Activated naive CD8-positive, alpha-beta T cell treated with anti-CD3 and anti-CD28 coated beads, Interleukin-2, amount 50 U/mL, for 16 hours (primary cell): ENCODE measurements around the gene IGSF21.
"Not testable (repeated sequence)": the region's sequence is repeated elsewhere in the genome, so short reads cannot be mapped to it uniquely, and the experiment has no call there.

Experiments
- DNase-seq: peaks from one replicate; pipeline ENCODE4 v3.0.0-alpha.2; 2020; ENCODE audit warnings: low read depth, low spot score

The IGSF21 gene

DNA sequence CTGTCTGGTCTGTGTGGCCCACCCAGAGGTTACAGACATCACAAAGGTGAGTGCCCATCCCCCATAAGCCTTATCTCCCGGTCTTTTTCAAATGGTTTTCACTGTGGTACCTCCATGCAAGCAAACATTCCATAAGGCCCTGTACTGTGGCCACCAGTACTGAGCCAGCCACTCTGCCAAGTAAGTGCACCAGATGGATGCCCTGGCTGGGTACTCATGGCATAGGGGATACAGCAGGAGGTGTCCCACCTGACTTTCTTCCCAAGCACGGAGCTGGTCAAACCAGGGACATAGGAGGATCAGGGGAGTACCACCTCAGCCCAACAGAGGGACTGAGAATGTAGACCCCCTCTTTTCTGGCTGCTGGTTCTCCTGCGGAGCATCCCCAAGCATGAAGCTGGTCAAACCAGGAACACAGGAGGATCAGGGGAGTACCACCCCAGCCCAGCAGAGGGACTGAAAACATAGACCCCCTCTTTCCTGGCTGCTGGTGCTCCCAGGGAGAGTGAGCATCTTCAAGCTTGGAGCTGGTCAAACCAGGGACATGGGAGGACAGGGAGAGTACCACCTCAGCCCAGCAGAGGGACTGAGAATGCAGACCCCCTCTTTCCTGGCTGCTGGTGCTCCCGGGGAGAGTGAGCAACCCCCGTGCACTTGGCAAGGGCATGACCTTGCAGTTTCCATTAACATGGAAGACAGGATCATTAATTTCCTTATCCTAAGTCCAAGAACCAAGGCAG is 291.4 kb downstream of the IGSF21 start:
- no peak for DNase-seq

DNA sequence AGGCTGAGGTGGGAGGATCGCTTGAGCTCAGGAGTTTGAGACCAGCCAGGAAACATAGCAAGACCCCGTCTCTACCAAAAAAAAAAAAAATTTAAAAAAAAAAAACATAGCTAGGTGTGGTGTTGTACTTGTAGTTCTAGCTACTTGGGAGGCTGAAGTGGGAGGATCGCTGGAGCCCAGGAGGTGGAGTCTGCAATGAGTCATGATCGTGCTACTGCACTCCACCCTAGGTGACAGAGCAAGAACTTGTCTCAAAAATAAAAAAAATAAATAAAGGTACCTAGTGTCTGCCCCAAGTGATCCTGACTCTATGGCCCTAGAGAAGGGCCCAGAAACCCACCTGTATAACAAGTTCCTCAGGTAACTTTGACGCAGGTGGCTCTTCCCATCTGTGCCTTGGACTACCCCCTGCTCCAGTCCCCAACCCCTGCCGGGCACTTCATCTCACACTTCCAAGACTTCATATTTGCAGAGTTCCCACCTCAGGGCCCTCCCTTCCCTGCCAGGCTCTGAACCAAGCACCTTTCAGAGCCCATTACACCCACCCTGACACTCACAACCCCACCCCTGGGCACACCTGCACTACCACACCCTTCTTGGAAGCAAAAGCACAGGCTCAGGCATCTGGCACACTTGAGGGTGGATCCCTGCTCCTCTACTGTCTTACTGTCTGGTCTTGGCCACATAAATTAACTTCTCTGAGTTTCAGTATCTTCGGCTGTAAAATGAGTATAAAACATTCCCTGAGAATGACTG is 292.9 kb downstream of the IGSF21 start:
- DNase-seq = no peak

GRCh38 chr1:18401921-18402320 is 294.3 kb downstream of the IGSF21 start:
- DNase-seq = no peak

DNA sequence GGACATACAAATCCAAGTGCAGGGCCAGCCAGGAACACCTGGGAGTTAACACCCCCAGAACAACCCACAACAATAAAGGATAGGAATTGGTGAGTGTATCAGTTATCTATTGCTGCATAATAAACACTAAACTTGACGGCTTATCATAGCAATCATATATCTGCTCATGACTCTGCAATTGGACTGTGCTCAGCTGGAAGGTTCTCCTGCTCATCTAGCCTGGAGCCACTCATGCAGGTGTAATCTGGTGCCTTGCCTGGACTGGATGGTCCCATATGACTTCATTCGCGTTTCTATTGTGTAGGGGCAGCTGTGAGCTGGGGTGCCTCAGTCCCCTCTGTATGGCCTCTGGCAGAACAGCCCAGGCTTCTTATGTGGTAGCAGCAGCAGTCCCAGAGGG is 296.9 kb downstream of the IGSF21 start:
- DNase-seq = no peak

GRCh38 chr1:18407166-18408045 is 299.8 kb downstream of the IGSF21 start:
- no peak for DNase-seq

GRCh38 chr1:18408656-18409370 is 301.2 kb downstream of the IGSF21 start:
- DNase-seq = no peak

- DNase-seq = no peak
Observed at GRCh38 chr1:18409609-18410237, 302.1 kb downstream of the IGSF21 start.

GRCh38 chr1:18410407-18410806 is 302.8 kb downstream of the IGSF21 start:
- DNase-seq = no peak

DNA sequence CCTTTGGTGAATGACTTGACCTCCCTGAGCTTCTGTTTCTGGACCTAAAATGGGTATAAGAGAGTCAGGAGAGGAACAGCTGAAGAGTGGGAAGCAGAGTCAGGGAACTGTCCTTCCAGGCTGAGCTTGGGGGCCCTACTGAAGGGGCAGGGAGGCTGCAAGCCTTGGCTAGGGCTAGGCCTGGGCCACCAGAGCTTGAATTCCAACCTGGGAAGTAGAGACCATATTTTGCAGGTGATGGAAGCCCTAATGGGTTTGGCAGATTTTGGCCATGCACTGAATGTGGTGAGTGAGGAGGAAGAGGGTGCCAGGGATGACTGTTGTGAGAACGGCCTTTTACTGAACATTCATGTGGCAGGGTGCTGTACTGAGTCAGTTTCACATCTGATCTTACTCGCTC is 303.7 kb downstream of the IGSF21 start:
- DNase-seq = no peak

DNA sequence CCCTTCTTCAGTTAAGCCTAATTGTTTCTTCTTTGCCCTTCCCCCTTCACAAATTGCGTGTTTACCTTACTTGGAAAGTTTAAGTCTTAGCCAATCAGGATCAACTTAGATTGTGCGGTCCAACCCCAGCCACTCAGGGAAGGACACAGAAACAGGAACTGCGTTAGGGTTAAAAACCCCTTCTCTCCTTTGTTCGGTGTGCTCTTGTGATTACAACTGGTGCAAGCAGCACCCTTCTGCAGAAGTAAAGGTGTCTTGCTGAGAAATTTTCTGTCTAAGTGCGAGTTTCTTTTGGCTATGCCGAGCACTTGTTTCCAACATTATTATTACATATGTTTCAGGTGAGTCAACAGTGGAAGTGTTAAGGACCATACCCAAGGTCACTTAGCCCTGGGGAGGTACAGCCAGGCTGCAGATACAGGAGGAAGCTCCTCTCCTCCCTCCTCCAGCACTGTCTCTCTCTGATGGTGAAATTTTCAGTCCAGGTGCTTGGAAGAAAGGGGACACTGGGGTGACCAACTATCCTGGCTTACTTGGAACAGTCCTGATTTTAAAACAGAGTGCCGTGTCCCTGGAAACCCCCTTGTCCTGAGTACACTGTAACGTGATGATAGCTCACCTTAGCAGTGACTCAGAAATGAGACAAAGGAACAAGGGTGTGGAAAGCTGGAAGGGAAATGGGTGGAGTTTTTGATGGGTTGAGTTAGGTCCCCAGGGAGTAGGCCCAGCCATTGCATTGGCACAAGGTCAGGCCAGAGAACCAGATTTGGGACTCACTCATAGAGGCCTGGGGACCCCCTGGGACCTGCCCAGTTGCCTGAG is 304.4 kb downstream of the IGSF21 start:
- no peak for DNase-seq

DNA sequence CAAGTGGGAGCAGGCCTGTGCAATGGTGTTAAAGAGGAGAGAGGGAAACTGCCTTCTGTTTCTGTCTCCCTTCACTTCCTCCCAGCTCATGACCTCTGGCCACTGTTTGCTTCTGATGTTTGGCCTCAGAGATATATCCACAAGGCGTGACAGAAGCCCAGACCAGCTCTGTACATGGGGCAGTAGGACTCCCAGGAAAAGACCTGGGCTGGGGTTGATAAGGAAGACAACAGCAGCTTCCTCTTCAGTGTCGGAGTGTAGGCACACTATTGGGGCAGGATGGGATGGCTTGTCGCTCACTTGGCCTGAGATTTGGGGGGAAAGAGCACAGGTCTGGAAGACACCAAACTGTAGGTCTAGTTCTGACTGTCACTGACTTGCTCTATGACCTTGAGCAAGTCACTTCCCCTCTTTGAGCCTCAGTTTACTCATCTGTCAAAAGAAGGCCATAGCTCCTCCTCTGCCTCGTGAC is 305.3 kb downstream of the IGSF21 start:
- DNase-seq = no peak

DNA sequence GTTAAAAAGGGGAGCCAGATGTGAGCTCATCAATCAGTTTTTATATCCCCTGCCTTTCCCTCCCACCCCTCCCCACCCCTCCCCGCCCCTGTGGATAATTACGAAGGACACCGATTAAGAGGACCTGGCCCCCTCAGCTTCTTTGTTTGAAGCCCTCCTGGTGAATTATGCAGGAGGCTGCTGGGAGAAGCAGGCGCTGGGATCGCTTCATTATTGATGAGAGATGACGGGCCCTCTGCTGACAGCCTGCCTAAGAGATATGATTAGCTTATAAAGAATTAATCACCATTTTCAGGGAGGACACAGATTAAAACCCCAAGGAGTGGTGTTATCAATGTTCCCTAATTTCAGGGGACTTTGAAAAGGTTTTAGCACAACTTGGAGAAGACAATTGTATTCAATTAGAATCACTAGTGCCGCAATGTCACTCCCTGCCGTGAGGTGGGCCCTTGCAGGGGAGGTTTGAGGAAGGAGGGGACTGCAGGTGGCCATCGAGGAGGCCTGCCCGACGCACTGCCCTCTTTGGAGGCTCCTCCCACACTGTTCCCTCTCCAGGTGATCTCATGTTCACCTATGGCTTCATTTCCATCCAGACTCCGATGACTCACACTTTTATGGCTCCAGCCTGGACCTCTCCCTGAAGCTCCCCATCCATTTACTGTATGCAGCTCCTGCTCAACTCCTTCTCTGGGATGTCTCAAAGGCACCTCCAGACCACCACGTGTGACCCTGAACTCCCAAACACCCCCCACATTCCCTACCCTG is 306.1 kb downstream of the IGSF21 start:
- no peak for DNase-seq

GRCh38 chr1:18414321-18414720 is 306.7 kb downstream of the IGSF21 start:
- DNase-seq = no peak

- DNase-seq = no peak
Observed at GRCh38 chr1:18414872-18415447, 307.4 kb downstream of the IGSF21 start.

- DNase-seq = no peak
Observed at GRCh38 chr1:18415448-18416027, 307.9 kb downstream of the IGSF21 start.

- not testable (repeated sequence) for DNase-seq
Observed at GRCh38 chr1:18416126-18416525, 308.5 kb downstream of the IGSF21 start.

DNA sequence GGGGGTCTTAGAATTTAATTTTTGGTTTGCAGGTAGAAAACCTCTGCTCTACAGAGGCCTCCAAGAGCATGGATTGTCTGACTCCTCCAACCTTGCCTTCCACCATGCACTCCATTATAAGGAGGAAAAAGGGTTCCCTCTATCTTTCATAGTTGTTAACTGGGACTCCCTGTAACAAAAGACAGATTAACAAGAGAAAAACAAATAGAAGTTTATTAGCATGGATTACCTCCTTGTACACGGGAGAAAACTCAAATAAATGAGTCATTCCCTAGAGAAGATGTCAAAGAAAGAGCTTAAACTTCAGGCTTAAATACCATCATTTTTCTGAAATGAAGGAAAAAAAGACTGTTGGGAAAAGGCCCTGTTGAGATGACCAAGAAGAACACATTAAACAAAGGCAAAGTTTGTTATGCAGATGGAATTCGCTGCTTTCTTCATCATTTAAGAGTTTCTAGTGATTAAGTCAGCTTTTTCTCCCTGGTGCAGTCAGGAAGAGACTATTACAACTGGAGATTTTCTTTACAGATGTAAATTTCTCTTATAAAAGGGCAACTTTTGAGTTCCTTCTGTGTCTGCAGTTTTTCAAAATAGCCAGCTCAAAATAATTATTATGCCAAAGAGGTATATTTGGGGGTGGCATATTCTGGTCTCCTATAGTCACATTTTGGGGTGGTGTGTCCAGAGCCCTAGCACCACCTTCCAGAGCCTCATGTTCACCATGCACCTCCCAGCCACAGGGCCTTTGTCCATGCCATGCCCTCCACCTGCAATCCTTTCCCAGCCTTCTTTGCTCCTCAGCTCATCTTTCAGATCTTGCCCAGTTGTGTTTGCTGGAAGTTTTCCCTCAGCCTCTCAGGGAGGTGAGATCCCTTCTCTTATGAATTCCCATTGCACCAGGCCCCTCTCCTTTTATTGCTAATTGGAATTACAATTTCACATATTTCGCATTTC is 310.0 kb downstream of the IGSF21 start:
- DNase-seq = no peak
